Nasal cavity respiratory epithelium epithelial cell of viscerocranial mucosa (primary cell): ENCODE measurements around the gene SIPA1. TPM values are rescaled to one million over a fixed set of nuclear protein-coding genes. Genes with fewer than 3 reads are reported as not detected.

Source experiments
- total RNA-seq: library from RNA; depleted of rRNA; stranded (reverse); fragments of >200 nt; gene quantifications from 2 replicates; pipeline ENCODE4 v1.2.3, GENCODE V29; 2014

SIPA1 gene, protein sequence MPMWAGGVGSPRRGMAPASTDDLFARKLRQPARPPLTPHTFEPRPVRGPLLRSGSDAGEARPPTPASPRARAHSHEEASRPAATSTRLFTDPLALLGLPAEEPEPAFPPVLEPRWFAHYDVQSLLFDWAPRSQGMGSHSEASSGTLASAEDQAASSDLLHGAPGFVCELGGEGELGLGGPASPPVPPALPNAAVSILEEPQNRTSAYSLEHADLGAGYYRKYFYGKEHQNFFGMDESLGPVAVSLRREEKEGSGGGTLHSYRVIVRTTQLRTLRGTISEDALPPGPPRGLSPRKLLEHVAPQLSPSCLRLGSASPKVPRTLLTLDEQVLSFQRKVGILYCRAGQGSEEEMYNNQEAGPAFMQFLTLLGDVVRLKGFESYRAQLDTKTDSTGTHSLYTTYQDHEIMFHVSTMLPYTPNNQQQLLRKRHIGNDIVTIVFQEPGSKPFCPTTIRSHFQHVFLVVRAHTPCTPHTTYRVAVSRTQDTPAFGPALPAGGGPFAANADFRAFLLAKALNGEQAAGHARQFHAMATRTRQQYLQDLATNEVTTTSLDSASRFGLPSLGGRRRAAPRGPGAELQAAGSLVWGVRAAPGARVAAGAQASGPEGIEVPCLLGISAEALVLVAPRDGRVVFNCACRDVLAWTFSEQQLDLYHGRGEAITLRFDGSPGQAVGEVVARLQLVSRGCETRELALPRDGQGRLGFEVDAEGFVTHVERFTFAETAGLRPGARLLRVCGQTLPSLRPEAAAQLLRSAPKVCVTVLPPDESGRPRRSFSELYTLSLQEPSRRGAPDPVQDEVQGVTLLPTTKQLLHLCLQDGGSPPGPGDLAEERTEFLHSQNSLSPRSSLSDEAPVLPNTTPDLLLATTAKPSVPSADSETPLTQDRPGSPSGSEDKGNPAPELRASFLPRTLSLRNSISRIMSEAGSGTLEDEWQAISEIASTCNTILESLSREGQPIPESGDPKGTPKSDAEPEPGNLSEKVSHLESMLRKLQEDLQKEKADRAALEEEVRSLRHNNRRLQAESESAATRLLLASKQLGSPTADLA
- total RNA-seq, result 15.8 and 19.1 TPM in 2 replicates

DNA sequence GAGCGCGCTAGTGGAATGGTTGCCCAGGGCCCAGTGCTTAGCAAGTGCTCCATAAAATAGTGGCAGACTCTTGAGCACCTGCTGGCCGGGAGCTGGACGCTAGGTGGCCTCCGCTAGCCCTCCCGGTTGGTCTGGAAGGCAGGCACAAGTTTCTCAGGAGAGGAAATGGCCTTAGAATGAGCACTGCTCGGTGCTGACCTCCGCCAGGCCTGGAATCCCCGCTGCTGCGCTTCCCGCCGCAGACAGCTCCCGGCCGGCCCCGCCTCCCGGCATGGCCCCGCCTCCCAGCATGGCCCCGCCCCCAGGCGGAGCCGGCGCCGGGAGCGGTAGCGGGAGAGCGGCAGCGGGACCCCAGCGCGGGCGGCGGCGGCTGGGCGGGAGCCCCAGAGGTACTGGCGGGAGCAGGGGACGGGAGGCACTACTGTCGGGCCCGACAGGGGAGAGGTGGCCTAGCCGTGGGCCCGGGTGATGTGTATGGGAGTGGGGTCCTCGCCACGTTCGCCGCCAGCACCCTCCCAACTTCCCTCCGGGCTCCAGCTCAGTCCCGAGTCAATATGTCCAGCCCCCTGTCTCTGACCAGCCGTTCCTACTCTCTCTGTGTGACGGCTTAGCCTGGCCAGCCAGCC, at the start of gene SIPA1:
Gene SIPA1, plus strand, starts transcription at position 308 of the 626 bp plus-strand sequence. CDS start 2,821 bp downstream, outside the sequence.

DNA sequence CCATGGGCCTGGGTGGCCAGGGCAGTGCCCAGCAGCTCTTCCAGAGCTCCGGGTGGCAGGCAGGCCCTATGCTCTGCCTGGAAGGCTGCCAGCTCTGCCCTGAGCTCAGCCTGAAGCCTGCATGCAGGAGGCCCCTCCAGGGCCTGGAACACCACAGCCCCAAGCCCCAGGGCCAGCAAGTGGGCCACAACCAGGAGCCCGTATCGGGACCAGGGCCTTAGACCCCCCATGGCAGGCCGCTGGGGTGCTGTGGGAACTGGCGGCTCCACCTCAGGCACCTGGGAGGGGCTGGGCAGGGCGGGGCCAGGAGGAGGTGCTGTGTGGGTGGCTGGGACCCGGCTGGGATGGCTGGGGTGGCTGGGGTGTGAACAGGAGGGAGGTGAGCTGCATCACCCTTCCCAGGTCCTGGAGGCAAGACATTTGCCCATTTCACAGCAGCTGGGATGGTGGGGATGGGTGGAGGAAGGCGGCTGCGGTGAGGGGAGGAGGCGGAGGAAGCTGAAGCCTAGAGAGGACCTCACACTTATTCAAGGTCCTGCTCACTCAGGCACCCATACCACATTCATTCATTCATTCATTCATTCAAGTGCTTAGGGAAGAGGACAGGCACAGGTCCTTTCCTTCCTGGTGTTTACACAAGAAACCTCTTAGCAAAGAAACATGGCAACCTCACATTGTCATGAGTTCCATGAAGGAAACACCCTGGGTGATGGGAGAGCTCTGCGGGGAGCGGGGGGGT, 42.2 kb upstream of the SIPA1 start, which contains the start of gene KCNK7:
Gene KCNK7, minus strand, starts transcription at position 258 of the 739 bp plus-strand sequence. Its CDS starts 28 bp downstream, at position 230.

DNA sequence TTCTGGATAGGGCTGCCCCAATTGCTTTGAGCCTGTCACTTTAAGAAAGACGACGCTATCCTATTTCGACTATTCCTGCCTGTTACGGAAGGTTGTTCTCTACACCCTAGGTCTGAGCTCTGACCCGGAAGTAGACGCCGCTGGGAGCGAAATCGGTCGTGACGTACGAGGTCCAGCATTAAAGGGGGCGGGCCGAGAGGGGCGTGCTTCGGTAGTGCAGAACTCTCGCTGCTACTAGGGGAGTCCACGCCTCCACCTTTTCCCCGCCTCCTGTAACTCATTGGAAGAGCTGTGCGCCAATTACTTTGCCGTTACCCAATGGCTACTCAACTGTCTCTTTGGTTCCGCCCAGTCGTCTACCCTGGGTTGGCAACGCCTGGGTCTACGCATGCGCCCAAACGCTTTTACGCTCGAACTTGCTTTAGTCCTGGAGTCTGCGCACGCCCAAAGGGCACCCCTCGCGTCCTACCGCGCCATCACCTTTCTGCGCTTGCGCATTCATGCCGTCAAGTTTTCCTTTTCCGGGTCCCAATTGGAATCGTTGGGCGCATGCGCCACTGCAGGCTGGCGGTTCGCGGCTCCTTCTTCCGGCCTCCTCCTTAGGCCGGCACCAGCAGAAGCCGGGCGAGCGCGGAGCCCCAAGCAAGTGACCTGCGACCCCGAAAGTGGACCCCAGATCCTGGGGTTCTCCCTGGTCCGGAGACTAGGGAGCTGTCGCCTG, 22.5 kb upstream of the SIPA1 start, which contains the start of gene PCNX3:
Gene PCNX3, plus strand, starts transcription at position 548 of the 721 bp plus-strand sequence. CDS start 536 bp downstream, outside the sequence.

DNA sequence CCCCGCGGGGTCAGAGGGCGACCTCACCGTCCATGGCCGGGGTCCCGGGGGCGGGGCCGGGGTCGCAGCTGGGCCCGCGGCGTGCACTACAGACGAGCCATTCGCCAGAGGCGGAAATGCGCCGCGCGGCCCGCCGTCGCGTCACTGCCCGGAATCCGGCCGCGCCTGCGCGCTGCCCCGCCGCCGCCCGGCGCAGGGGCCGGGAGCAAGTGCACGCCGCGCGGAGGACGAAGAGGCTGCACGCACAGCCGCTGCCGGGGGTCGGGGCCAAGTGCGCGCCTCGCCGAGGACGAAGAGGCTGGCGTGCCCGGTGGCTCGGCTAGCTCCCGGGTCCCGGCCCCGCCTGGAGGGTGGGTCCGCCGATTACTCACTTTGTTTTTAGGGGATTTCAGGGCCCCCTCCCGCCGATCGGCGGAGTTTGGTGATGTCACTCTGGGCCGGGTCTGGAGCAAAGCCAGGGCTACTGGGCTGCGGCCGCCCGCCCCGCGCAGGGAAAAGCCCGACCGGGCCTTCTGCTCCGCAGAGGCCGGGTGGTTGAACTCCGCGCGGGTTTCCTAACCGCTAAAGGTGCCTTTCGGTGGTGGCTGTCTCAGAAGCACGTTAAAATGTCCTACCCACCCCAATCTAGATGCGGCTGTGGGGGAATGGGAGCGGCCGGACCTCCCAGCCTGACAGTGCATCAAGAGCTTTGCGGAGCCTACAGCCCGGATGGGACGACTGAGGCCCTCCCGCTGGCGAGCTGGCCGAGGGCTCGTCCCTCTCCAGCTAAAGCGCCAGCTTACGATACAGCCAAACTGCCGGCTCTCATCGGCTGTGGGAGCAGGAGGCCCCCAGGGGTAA, 25.1 kb downstream of the SIPA1 start, which contains the start of gene RELA:
Gene RELA, minus strand, starts transcription at position 118 of the 840 bp plus-strand sequence. Its CDS starts 84 bp downstream, at position 34.

Other genes with a start within 250 kb of the SIPA1 start
- 50.2 and 178 TPM in 2 replicates for gene NEAT1, start 215.3 kb upstream of the SIPA1 start, total RNA-seq
- gene MALAT1, start 139.1 kb upstream of the SIPA1 start, total RNA-seq, result 8,083 and 19,144 TPM in 2 replicates
- gene SCYL1, start 113.0 kb upstream of the SIPA1 start, total RNA-seq, result 54.1 and 70.7 TPM in 2 replicates
- 20.8 and 61.8 TPM in 2 replicates for gene LTBP3, start 79.7 kb upstream of the SIPA1 start, total RNA-seq
- gene ZNRD2, start 67.6 kb upstream of the SIPA1 start, total RNA-seq, result 44.4 and 59.1 TPM in 2 replicates
- 8.9 and 19.5 TPM in 2 replicates for gene FAM89B, start 65.6 kb upstream of the SIPA1 start, total RNA-seq
- gene EHBP1L1, start 62.0 kb upstream of the SIPA1 start, total RNA-seq, result 31.4 and 54.0 TPM in 2 replicates
- gene KCNK7, start 42.3 kb upstream of the SIPA1 start, total RNA-seq, result 0.57 and 0.68 TPM in 2 replicates
- 21.2 and 40.2 TPM in 2 replicates for gene MAP3K11, start 23.9 kb upstream of the SIPA1 start, total RNA-seq
- 10.3 and 38.1 TPM in 2 replicates for gene PCNX3, start 22.3 kb upstream of the SIPA1 start, total RNA-seq
- gene RELA, start 24.8 kb downstream of the SIPA1 start, total RNA-seq, result 15.0 and 24.8 TPM in 2 replicates
- gene KAT5, start 74.2 kb downstream of the SIPA1 start, total RNA-seq, result 28.7 and 30.3 TPM in 2 replicates
- 9.0 and 11.6 TPM in 2 replicates for gene RNASEH2C, start 82.7 kb downstream of the SIPA1 start, total RNA-seq
- 10.6 and 20.7 TPM in 2 replicates for gene AP5B1, start 142.9 kb downstream of the SIPA1 start, total RNA-seq
- gene OVOL1, start 149.0 kb downstream of the SIPA1 start, total RNA-seq, result 19.0 and 22.2 TPM in 2 replicates
- 0.68 and 1.2 TPM in 2 replicates for gene SNX32, start 195.9 kb downstream of the SIPA1 start, total RNA-seq
- 659 and 765 TPM in 2 replicates for gene CFL1, start 220.1 kb downstream of the SIPA1 start, total RNA-seq
- gene MUS81, start 222.3 kb downstream of the SIPA1 start, total RNA-seq, result 50.8 and 70.1 TPM in 2 replicates
- gene EFEMP2, start 234.7 kb downstream of the SIPA1 start, total RNA-seq, result 2.4 and 10.7 TPM in 2 replicates
- gene CTSW, start 241.7 kb downstream of the SIPA1 start, total RNA-seq, result not detected in 2 replicates